OCI-LY3 (cell line): ENCODE results near the gene NRG2.

Experiments used
- CTCF ChIP-seq: fragments of 200-600, 300-600 bp; sonication (generic); IDR thresholded peaks from 2 replicates; pipeline ENCODE4 v1.5.1; 2014; ENCODE audit warnings: antibody characterized with exemption, low read length, low read depth
- EZH2phosphoT487 ChIP-seq: fragments of 200-600 bp; shearing (Covaris generic); IDR thresholded peaks from 2 replicates; pipeline ENCODE4 v1.6.1; 2018; ENCODE audit warnings: antibody characterized with exemption, mixed run types, low read depth

GRCh38 chr5:139910901-139911300 lies 132.2 kb downstream of the NRG2 start:
- TF ChIP-seq CTCF: no peak
- no peak for TF ChIP-seq EZH2phosphoT487
